NCI-H69 (cell line): ENCODE data around the gene GHRL.
A peak's percentile ranks its signal among the peaks of the same experiment; 100 is the strongest.

ENCODE experiments used
- DNase-seq: peaks from one replicate; lab custom pipeline; 2025; lab: John Stamatoyannopoulos, UW

The GHRL gene

GRCh38 chr3:10292505-10293419 is at the start of gene GHRL:
GHRL (minus strand) TSS chr3:10292947; CDS start chr3:10290180, 2,767 bp downstream.
- DNase-seq: no peak

GRCh38 chr3:10341901-10342398 is 49.2 kb upstream of the GHRL start:
- no peak for DNase-seq

GRCh38 chr3:10340476-10340875 is 47.7 kb upstream of the GHRL start:
- DNase-seq: no peak

GRCh38 chr3:10340046-10340445 is 47.3 kb upstream of the GHRL start:
- DNase-seq: no peak

GRCh38 chr3:10339376-10339955 is 46.7 kb upstream of the GHRL start:
- DNase-seq: no peak

GRCh38 chr3:10338591-10339353 is 46.0 kb upstream of the GHRL start:
- no peak for DNase-seq

GRCh38 chr3:10338164-10338470 is 45.4 kb upstream of the GHRL start:
- no peak for DNase-seq

- DNase-seq: peak; percentile 66
These were observed 44.8 kb upstream of the GHRL start for GRCh38 chr3:10337323-10338163.

GRCh38 chr3:10336761-10337160 is 44.0 kb upstream of the GHRL start:
- no peak for DNase-seq

- no peak for DNase-seq
These were observed 43.3 kb upstream of the GHRL start for GRCh38 chr3:10335871-10336622.

- DNase-seq: no peak
These were observed 42.5 kb upstream of the GHRL start for GRCh38 chr3:10335190-10335738.

GRCh38 chr3:10334459-10334858 is 41.7 kb upstream of the GHRL start:
- DNase-seq: no peak

GRCh38 chr3:10334042-10334441 is 41.3 kb upstream of the GHRL start:
- no peak for DNase-seq

GRCh38 chr3:10333349-10333650 is 40.6 kb upstream of the GHRL start:
- no peak for DNase-seq

- no peak for DNase-seq
These were observed 40.0 kb upstream of the GHRL start for GRCh38 chr3:10332481-10333348.

GRCh38 chr3:10331320-10331719 is 38.6 kb upstream of the GHRL start:
- DNase-seq: no peak

- no peak for DNase-seq
These were observed 37.6 kb upstream of the GHRL start for GRCh38 chr3:10330319-10330718.

- DNase-seq: no peak
These were observed 36.8 kb upstream of the GHRL start for GRCh38 chr3:10329495-10330015.

- no peak for DNase-seq
These were observed 35.8 kb upstream of the GHRL start for GRCh38 chr3:10328460-10329071.
